Measurements from ENCODE around the gene NINJ2. TPM values are rescaled to one million over a fixed set of nuclear protein-coding genes. Genes with fewer than 3 reads are reported as not detected.

Gene NINJ2
- total RNA-seq, 2 donors from 2014 or later = 2.1 to 4.2 TPM

DNA sequence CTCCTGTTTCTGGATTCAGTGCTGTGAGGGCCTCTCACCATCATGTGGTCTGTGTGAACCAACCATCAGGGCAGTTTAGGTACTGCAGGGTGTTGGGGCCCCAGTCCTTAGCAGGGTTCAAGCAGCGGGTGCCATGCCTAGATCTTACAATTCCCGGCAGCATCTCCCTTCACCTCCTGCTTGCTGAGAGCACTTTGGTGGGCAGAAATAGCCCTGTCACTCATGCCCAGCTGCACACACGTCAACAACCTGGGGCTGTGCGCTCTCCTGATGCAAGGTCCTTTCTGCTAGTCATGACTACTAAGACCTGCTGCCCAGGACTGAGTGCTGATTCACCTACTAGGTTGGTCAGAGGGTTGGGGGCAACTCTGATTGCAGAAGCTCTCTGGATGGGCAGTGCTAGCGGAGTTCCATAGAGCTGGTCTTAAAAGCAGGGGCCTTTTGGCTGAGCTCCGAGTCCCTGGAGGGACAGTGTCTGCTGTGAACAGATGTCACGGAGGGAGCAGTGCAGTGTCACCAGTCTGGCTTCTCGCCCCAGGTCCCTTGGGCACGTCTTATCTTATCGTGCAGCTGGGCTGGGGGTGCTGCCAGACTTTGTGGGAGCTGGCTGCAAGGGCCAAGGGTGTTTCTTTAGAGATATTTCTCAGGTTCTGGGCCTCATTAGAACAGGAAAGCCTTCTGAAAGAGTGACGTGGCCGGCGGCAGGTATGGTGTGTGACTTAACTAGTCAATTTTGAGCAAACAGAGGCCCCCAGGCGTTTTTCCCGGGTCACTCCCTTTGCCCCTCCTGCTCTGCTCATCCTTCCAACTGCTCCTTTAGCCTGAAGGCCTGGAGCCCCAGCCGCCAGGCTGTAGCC is 71.8 kb downstream of the NINJ2 start:
- H3K4me3 ChIP-seq = no peak overlapping the region
- H3K9ac ChIP-seq (ENCODE audit: low read depth in 2 of 2, low read length in 2 of 2) = no peak overlapping the region
- H3K36me3 ChIP-seq = no peaks in the 10 kb centered on the region
- no peak overlapping the region for H3K27ac ChIP-seq
- no peaks in the 10 kb centered on the region for H3K27me3 ChIP-seq
- intact Hi-C loops (cut with DNase I) = no loop called here
- DNase-seq = no peak
- H3K4me1 ChIP-seq = no peaks in the 10 kb centered on the region
- no peaks in the 10 kb centered on the region for H3K9me3 ChIP-seq
- TF ChIP-seq CTCF (IDR thresholded peaks at IDR 0.05) = no peak

GRCh38 chr12:590206-590750 is 73.0 kb downstream of the NINJ2 start:
- TF ChIP-seq CTCF (IDR thresholded peaks at IDR 0.05) = no peak
- Histone ChIP-seq H3K27ac (no peak overlapping the region), H3K9ac (ENCODE audit: low read depth in 2 of 2, low read length in 2 of 2) (no peak overlapping the region), H3K36me3 (no peaks in the 10 kb centered on the region), H3K4me3 (no peak overlapping the region), H3K4me1 (no peaks in the 10 kb centered on the region), H3K27me3 (no peaks in the 10 kb centered on the region), H3K9me3 (no peaks in the 10 kb centered on the region)
- intact Hi-C loops (cut with DNase I) = no loop called here
- DNase-seq = no peak

DNA sequence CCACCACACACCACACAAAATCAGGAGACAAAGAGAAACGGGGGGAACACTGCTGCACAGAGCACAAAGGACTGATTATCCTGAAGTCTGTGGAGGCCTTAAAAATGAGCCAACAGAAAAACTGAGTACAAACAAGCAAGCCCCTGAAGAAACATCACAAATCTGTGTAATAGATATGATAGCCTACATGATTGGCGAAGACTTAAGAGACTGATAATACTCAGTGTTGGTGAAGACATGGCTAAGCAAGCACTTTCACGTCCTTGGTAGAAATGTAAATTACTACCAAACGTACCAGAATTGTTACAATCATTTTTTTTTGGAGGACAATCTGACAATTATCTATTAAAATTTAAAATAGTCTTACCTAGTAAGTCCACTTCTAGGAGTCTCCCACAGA is 74.6 kb downstream of the NINJ2 start:
- TF ChIP-seq CTCF (IDR thresholded peaks at IDR 0.05) = no peak
- no peaks in the 10 kb centered on the region for H3K27me3 ChIP-seq
- no peak overlapping the region for H3K4me3 ChIP-seq
- H3K27ac ChIP-seq = no peak overlapping the region
- no peak overlapping the region for H3K9ac ChIP-seq (ENCODE audit: low read depth in 2 of 2, low read length in 2 of 2)
- DNase-seq = no peak
- no peaks in the 10 kb centered on the region for H3K9me3 ChIP-seq
- intact Hi-C loops (cut with DNase I) = no loop called here
- H3K4me1 ChIP-seq = no peaks in the 10 kb centered on the region
- no peaks in the 10 kb centered on the region for H3K36me3 ChIP-seq

DNA sequence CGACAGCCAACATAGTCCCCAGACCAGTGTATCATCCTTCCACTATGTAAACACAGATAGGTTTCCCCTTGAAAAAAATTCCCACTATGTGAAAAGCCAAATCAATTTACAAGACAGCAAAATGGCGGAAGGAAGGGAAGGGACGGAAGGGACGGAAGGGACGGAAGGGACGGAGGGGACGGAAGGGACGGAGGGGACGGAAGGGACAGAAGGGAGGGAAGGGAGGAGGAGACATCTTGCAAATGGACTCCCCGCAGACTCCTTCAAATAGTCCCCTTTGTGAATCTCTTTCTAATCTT is 75.3 kb downstream of the NINJ2 start:
- H3K9ac ChIP-seq (ENCODE audit: low read depth in 2 of 2, low read length in 2 of 2) = no peak overlapping the region
- no peaks in the 10 kb centered on the region for H3K4me1 ChIP-seq
- intact Hi-C loops (cut with DNase I) = no loop called here
- H3K36me3 ChIP-seq = no peaks in the 10 kb centered on the region
- DNase-seq = no peak
- no peak overlapping the region for H3K27ac ChIP-seq
- no peak overlapping the region for H3K4me3 ChIP-seq
- no peaks in the 10 kb centered on the region for H3K9me3 ChIP-seq
- no peak for TF ChIP-seq CTCF (IDR thresholded peaks at IDR 0.05)
- H3K27me3 ChIP-seq = no peaks in the 10 kb centered on the region

DNA sequence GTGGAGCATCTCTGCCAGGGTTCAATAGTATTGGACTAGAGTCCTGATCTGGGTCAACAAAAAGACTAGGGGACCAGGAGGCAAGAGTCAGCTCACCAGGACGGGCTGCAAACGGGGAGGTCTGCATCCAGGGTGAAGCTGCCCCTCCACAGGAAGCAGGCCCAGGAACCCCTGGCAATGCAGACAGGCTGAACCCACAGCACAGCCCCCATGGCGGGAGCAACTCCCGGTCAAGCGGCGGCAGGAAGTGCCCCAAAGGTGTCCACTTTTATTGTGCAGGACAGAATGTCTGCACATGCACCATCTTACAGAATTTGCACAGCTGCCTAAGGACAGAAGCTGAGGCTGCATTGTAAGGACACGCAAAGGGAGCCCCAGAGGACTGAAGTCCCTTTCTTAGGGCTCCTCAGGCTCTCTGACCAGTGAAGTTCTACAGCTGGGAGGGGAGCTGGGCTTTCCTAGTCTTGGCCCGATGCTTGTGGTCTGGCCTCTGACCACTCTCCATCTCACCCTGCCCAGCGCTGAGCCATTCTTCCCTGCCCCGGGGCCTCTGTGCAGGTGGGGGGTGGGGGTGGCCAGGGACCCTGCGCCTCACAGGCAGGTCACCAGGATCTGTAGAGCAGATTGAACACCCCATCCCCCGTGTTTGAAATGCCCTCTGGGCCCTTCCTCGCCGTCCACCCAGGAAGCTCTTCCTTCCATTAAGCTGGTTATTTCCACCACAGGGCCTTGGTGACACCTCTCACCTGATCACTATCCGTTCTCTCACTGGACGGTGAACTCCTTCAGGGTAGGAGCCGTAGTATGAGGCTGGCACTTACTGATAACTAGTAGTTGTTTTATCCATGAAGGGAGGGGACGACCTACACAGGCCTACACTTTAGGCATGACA is 75.9 kb downstream of the NINJ2 start:
- H3K4me1 ChIP-seq = no peaks in the 10 kb centered on the region
- no peak overlapping the region for H3K9ac ChIP-seq (ENCODE audit: low read depth in 2 of 2, low read length in 2 of 2)
- TF ChIP-seq CTCF (IDR thresholded peaks at IDR 0.05) = no peak
- no peaks in the 10 kb centered on the region for H3K27me3 ChIP-seq
- no peak overlapping the region for H3K4me3 ChIP-seq
- no peak overlapping the region for H3K27ac ChIP-seq
- no peaks in the 10 kb centered on the region for H3K9me3 ChIP-seq
- intact Hi-C loops (cut with DNase I) = no loop called here
- DNase-seq = no peak
- no peaks in the 10 kb centered on the region for H3K36me3 ChIP-seq
